Cardiac septum (tissue), 1 donor: ENCODE measurements around the gene ENPP5. TPM values are rescaled to one million over a fixed set of nuclear protein-coding genes. Genes with fewer than 3 reads are reported as not detected.

ENCODE experiments used
- DNase-seq: peaks from one replicate; pipeline ENCODE4 v3.0.0-alpha.2; 2020; ENCODE audit warnings: low spot score
- intact Hi-C: fragments of 100-400 bp; cut with DNase I; formaldehyde crosslinking; loops from one replicate; pipeline ENCODE4 v1.14.0; 2022
- long read RNA-seq: library from polyadenylated mRNA; unstranded; transcript quantifications from one replicate; pipeline ENCODE4 v2.0.0, GENCODE V29; 2021
- total RNA-seq: library from RNA; stranded (reverse); fragmentation: NEBNext Ultra II Directional; extraction: Animal tissue kit (Norgen Biotek cat#: 25700); gene quantifications from one replicate; pipeline ENCODE4 v1.2.1, GENCODE V29; 2021
- donor health status: DM: no; HTN: no; CAD: no.

ENPP5 gene
- 2.9 TPM for total RNA-seq
- long read RNA-seq, partial matches to known transcripts: 1 of 9 reads
- long read RNA-seq, other reads (novel, unspliced or antisense): 3 of 9 reads

- intact Hi-C loops: no loop called here
- peak; percentile 90 for DNase-seq
Measured at GRCh38 chr6:46170357-46171289, at the start of gene ENPP5. ENPP5 (minus strand) TSS chr6:46170980; CDS start chr6:46168262, 2,718 bp downstream.

GRCh38 chr6:46219661-46220060, 48.9 kb upstream of the ENPP5 start:
- DNase-seq: no peak
- intact Hi-C loops: loop anchor here (2.0 to 5.0 kb wide), 3 partner anchors 193 to 408 kb away; partner anchors contain the start of gene RCAN2

GRCh38 chr6:46218457-46218856, 47.7 kb upstream of the ENPP5 start:
- DNase-seq: no peak
- intact Hi-C loops: loop anchor here (2.0 kb wide), 1 partner anchor 272 kb away; the partner anchor contains the start of gene RCAN2

GRCh38 chr6:46217671-46218131, 46.9 kb upstream of the ENPP5 start:
- intact Hi-C loops: loop anchor here (2.0 kb wide), 1 partner anchor 273 kb away; the partner anchor contains the start of gene RCAN2
- DNase-seq: no peak

- no peak for DNase-seq
- intact Hi-C loops: no loop called here
Measured at GRCh38 chr6:46216879-46217278, 46.1 kb upstream of the ENPP5 start.

- intact Hi-C loops: no loop called here
- DNase-seq: no peak
Measured at GRCh38 chr6:46215777-46216176, 45.0 kb upstream of the ENPP5 start.

- no peak for DNase-seq
- intact Hi-C loops: no loop called here
Measured at GRCh38 chr6:46215213-46215612, 44.4 kb upstream of the ENPP5 start.

GRCh38 chr6:46211917-46212316, 41.1 kb upstream of the ENPP5 start:
- intact Hi-C loops: no loop called here
- DNase-seq: no peak

GRCh38 chr6:46210294-46210693, 39.5 kb upstream of the ENPP5 start:
- intact Hi-C loops: no loop called here
- DNase-seq: no peak

GRCh38 chr6:46208303-46208702, 37.5 kb upstream of the ENPP5 start:
- no peak for DNase-seq
- intact Hi-C loops: loop anchor here (10.0 kb wide), 2 partner anchors 114 to 274 kb away; no protein-coding TSS in a partner anchor

- intact Hi-C loops: loop anchor here (10.0 kb wide), 2 partner anchors 112 to 272 kb away; no protein-coding TSS in a partner anchor
- no peak for DNase-seq
Measured at GRCh38 chr6:46207174-46207573, 36.4 kb upstream of the ENPP5 start.

GRCh38 chr6:46204880-46205650, 34.3 kb upstream of the ENPP5 start:
- no peak for DNase-seq
- intact Hi-C loops: loop anchor here (10.0 kb wide), 2 partner anchors 110 to 270 kb away; no protein-coding TSS in a partner anchor

- intact Hi-C loops: loop anchor here (10.0 kb wide), 2 partner anchors 109 to 269 kb away; no protein-coding TSS in a partner anchor
- no peak for DNase-seq
Measured at GRCh38 chr6:46203391-46204177, 32.8 kb upstream of the ENPP5 start.

- no peak for DNase-seq
- intact Hi-C loops: loop anchor here (10.0 kb wide), 2 partner anchors 107 to 267 kb away; no protein-coding TSS in a partner anchor
Measured at GRCh38 chr6:46201702-46202101, 30.9 kb upstream of the ENPP5 start.

- intact Hi-C loops: no loop called here
- no peak for DNase-seq
Measured at GRCh38 chr6:46199387-46199786, 28.6 kb upstream of the ENPP5 start.

- intact Hi-C loops: no loop called here
- no peak for DNase-seq
Measured at GRCh38 chr6:46191961-46192360, 21.2 kb upstream of the ENPP5 start.

GRCh38 chr6:46190889-46191288, 20.1 kb upstream of the ENPP5 start:
- intact Hi-C loops: no loop called here

GRCh38 chr6:46189726-46190125, 18.9 kb upstream of the ENPP5 start:
- DNase-seq: no peak
- intact Hi-C loops: no loop called here

More at GRCh38 chr6:46190889-46191288, 20.1 kb upstream of the ENPP5 start:
- no peak for DNase-seq

- intact Hi-C loops: no loop called here
- no peak for DNase-seq
Measured at GRCh38 chr6:46186583-46186982, 15.8 kb upstream of the ENPP5 start.
